Loucy (cell line): ENCODE results near the gene LY6G6F.

Source experiments
- H2AFZ ChIP-seq: fragments of 200-600 bp; sonication (generic); 2 replicates; pipeline ENCODE4 v1.6.0; 2016; ENCODE audit warnings: antibody characterized with exemption, mild to moderate bottlenecking, low read length, moderate library complexity
- H3F3A ChIP-seq: fragments of 200-600 bp; 2 replicates; pipeline ENCODE4 v1.6.0; 2016; ENCODE audit warnings: antibody characterized with exemption, low read depth, mild to moderate bottlenecking
- H3K27me3 ChIP-seq: fragments of 200-600 bp; sonication (generic); 2 replicates; pipeline ENCODE4 v1.6.1; 2014; ENCODE audit warnings: low read length, mild to moderate bottlenecking; ENCODE audit not compliant: insufficient read depth, poor library complexity, severe bottlenecking
- H3K36me3 ChIP-seq: fragments of 200-600 bp; sonication (generic); 2 replicates; pipeline ENCODE4 v1.6.1; 2016; ENCODE audit warnings: low read length; ENCODE audit not compliant: insufficient read depth
- H3K4me1 ChIP-seq: fragments of 200-600 bp; sonication (generic); 2 replicates; pipeline ENCODE4 v1.5.1; 2014; ENCODE audit warnings: low read length, mild to moderate bottlenecking; ENCODE audit not compliant: insufficient read depth, poor library complexity, severe bottlenecking
- H3K4me2 ChIP-seq: fragments of 200-600 bp; sonication (generic); 2 replicates; pipeline ENCODE4 v1.6.0; 2014; ENCODE audit warnings: antibody characterized with exemption, low read length, low read depth, mild to moderate bottlenecking; ENCODE audit not compliant: poor library complexity, severe bottlenecking
- H3K4me3 ChIP-seq: fragments of 200-600 bp; sonication (generic); 2 replicates; pipeline ENCODE4 v1.5.1; 2014; ENCODE audit warnings: low read length, mild to moderate bottlenecking, mixed read lengths; ENCODE audit not compliant: poor library complexity, severe bottlenecking
- H3K79me2 ChIP-seq: fragments of 200-600 bp; sonication (generic); 2 replicates; pipeline ENCODE4 v1.6.1; 2014; ENCODE audit warnings: low read length; ENCODE audit not compliant: insufficient read depth
- H3K9ac ChIP-seq: fragments of 200-600 bp; sonication (generic); 2 replicates; pipeline ENCODE4 v1.6.0; 2014; ENCODE audit warnings: mild to moderate bottlenecking, low read depth, low read length, moderate library complexity; ENCODE audit not compliant: poor library complexity, severe bottlenecking
- H3K9me2 ChIP-seq: fragments of 200-600 bp; sonication (generic); replicated peaks from 2 replicates; pipeline ENCODE4 v1.6.1; 2016; ENCODE audit warnings: low read depth, low read length, mixed read lengths
- H3K9me3 ChIP-seq: fragments of 200-600 bp; sonication (generic); 2 replicates; pipeline ENCODE4 v1.6.1; 2014; ENCODE audit warnings: mild to moderate bottlenecking, antibody characterized with exemption, low read length, low read depth; ENCODE audit not compliant: insufficient read depth
- H4K20me1 ChIP-seq: fragments of 200-600 bp; sonication (generic); 2 replicates; pipeline ENCODE4 v1.6.0; 2014; ENCODE audit warnings: antibody characterized with exemption, low read length, mild to moderate bottlenecking; ENCODE audit not compliant: insufficient read depth, poor library complexity, severe bottlenecking
- CTCF ChIP-seq: fragments of 200-600 bp; sonication (generic); conservative IDR thresholded peaks from 2 replicates; pipeline ENCODE4 v1.5.1; 2014; ENCODE audit warnings: mild to moderate bottlenecking, antibody characterized with exemption, low read length
- EZH2phosphoT487 ChIP-seq: fragments of 200-600 bp; IDR thresholded peaks from 2 replicates; pipeline ENCODE4 v1.6.1; 2018; ENCODE audit warnings: antibody characterized with exemption, mild to moderate bottlenecking, moderate library complexity, borderline replicate concordance

LY6G6F gene

GRCh38 chr6:31718265-31718664 is 11.6 kb downstream of the LY6G6F start:
- H3K4me2 ChIP-seq = no peak overlapping the region
- TF ChIP-seq EZH2phosphoT487 (no peak), CTCF (no peak)
- no peaks in the 10 kb centered on the region for H3K36me3 ChIP-seq

GRCh38 chr6:31719001-31719400 is 12.3 kb downstream of the LY6G6F start:
- no peak overlapping the region for H2AFZ ChIP-seq
- H3K4me2 ChIP-seq = no peak overlapping the region
- TF ChIP-seq EZH2phosphoT487 (no peak), CTCF (no peak)
- H3K27me3 ChIP-seq = no peaks in the 10 kb centered on the region
- no peak overlapping the region for H3K9ac ChIP-seq
- no peaks in the 10 kb centered on the region for H4K20me1 ChIP-seq
- no peak overlapping the region for H3K4me3 ChIP-seq
- H3F3A ChIP-seq = no peaks in the 10 kb centered on the region
- no peaks in the 10 kb centered on the region for H3K36me3 ChIP-seq
- no peaks in the 10 kb centered on the region for H3K9me3 ChIP-seq
- no peaks in the 10 kb centered on the region for H3K9me2 ChIP-seq
- H3K4me1 ChIP-seq = peaks cover 15% of the 10 kb centered on the region
- H3K79me2 ChIP-seq = no peaks in the 10 kb centered on the region

More at GRCh38 chr6:31718265-31718664, 11.6 kb downstream of the LY6G6F start:
- Histone ChIP-seq H2AFZ (no peak overlapping the region), H3K79me2 (no peaks in the 10 kb centered on the region), H3K9me2 (no peaks in the 10 kb centered on the region), H3K9me3 (no peaks in the 10 kb centered on the region), H3K4me3 (no peak overlapping the region), H4K20me1 (no peaks in the 10 kb centered on the region), H3K4me1 (peaks cover 21% of the 10 kb centered on the region), H3F3A (no peaks in the 10 kb centered on the region), H3K27me3 (no peaks in the 10 kb centered on the region), H3K9ac (no peak overlapping the region)

GRCh38 chr6:31720196-31720770 is 13.6 kb downstream of the LY6G6F start:
- Histone ChIP-seq H3K4me2 (no peak overlapping the region), H3K4me3 (no peak overlapping the region), H3K9ac (no peak overlapping the region), H3K79me2 (no peaks in the 10 kb centered on the region), H3K27me3 (no peaks in the 10 kb centered on the region), H3K4me1 (peaks cover 6% of the 10 kb centered on the region), H3K9me2 (no peaks in the 10 kb centered on the region), H3F3A (no peaks in the 10 kb centered on the region), H3K36me3 (no peaks in the 10 kb centered on the region), H2AFZ (no peak overlapping the region), H3K9me3 (no peaks in the 10 kb centered on the region), H4K20me1 (no peaks in the 10 kb centered on the region)
- TF ChIP-seq CTCF (no peak), EZH2phosphoT487 (no peak)
